Measurements from ENCODE around the gene TPPP.

- TF ChIP-seq ZNF274 (IDR thresholded peaks at IDR 0.05; ENCODE audit: low read length) (no peak), ZNF274 (tag by site-specific recombination; IDR thresholded peaks at IDR 0.05; ENCODE audit: borderline replicate concordance) (no peak), ZNF335 (tag by site-specific recombination; conservative IDR thresholded peaks at IDR 0.05) (no peak), ZNF677 (tag by site-specific recombination; IDR thresholded peaks at IDR 0.05) (no peak), ZNF16 (tag by site-specific recombination; IDR thresholded peaks at IDR 0.05; ENCODE audit: low read depth) (no peak), ZBTB26 (tag by site-specific recombination; optimal IDR thresholded peaks at IDR 0.05) (no peak), ZNF416 (tag by site-specific recombination; IDR thresholded peaks at IDR 0.05) (no peak), CTCF (tag by site-specific recombination; IDR thresholded peaks at IDR 0.05) (no peak)
These were observed 71.8 kb downstream of the TPPP start for GRCh38 chr5:621341-621761.

Data from HEK293 (cell line).